ENCODE data around the gene ZNF20.

DNA sequence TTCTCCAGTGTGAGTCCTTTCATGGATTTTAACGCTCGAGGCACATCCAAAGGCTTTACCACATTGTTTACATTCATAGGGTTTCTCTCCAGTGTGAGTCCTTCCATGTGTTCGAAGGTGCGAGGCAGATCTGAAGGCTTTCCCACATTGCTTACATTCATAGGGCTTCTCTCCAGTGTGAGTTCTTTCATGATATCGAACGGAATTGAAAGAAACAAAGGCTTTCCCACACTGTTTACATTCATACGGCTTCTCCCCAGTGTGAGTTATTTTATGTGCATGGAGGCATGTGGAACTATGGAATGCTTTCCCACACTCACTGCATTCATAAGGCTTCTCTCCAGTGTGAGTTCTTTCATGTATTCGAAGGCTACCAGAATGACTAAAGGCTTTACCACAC is 5.2 kb upstream of the ZNF20 start:
- no peak for TF ChIP-seq CTCF (IDR thresholded peaks at IDR 0.05)
- TF ChIP-seq POLR2A (IDR thresholded peaks at IDR 0.05) = no peak
- no peak for TF ChIP-seq EP300 (IDR thresholded peaks at IDR 0.05)
